H9 (cell line): Measurements from ENCODE around the gene RERE. TPM values are rescaled to one million over a fixed set of nuclear protein-coding genes. Genes with fewer than 3 reads are reported as not detected.

Experiments used
- DNase-seq: peaks from one replicate; pipeline ENCODE4 v3.0.0-alpha.2; 2017
- H2AFZ ChIP-seq: one replicate; pipeline ENCODE4 v1.6.1; 2013; ENCODE audit warnings: mild to moderate bottlenecking, low read length, control low read depth, moderate library complexity
- H2AK5ac ChIP-seq: 2 replicates; pipeline ENCODE4 v1.6.1; 2013; ENCODE audit warnings: low read length, control low read depth, mixed read lengths; ENCODE audit not compliant: insufficient read length
- H2BK120ac ChIP-seq: one replicate; pipeline ENCODE4 v1.6.1; 2013; ENCODE audit warnings: low read depth, mild to moderate bottlenecking, low read length, control low read depth, inconsistent platforms; ENCODE audit not compliant: poor library complexity, severe bottlenecking
- H2BK12ac ChIP-seq: 2 replicates; pipeline ENCODE4 v1.6.1; 2013; ENCODE audit warnings: low read length, control low read depth, mixed read lengths, low read depth; ENCODE audit not compliant: insufficient read length
- H2BK15ac ChIP-seq: 2 replicates; pipeline ENCODE4 v1.6.1; 2013; ENCODE audit warnings: low read depth, low read length, control low read depth
- H2BK20ac ChIP-seq: one replicate; pipeline ENCODE4 v1.6.1; 2013; ENCODE audit warnings: low read depth, mild to moderate bottlenecking, low read length, control low read depth, inconsistent platforms; ENCODE audit not compliant: poor library complexity, severe bottlenecking
- H2BK5ac ChIP-seq: 2 replicates; pipeline ENCODE4 v1.6.1; 2013; ENCODE audit warnings: low read length, control low read depth, mixed read lengths; ENCODE audit not compliant: insufficient read length
- H3K14ac ChIP-seq: 2 replicates; pipeline ENCODE4 v1.6.1; 2013; ENCODE audit warnings: low read length, control low read depth; ENCODE audit not compliant: insufficient read depth
- H3K18ac ChIP-seq: 2 replicates; pipeline ENCODE4 v1.6.1; 2013; ENCODE audit warnings: low read depth, mild to moderate bottlenecking, mixed read lengths, low read length, control low read depth; ENCODE audit not compliant: insufficient read length
- H3K23ac ChIP-seq: 2 replicates; pipeline ENCODE4 v1.6.1; 2013; ENCODE audit warnings: low read length, control low read depth, mixed read lengths, low read depth; ENCODE audit not compliant: insufficient read length
- H3K23me2 ChIP-seq: 2 replicates; pipeline ENCODE4 v1.6.1; 2013; ENCODE audit warnings: low read depth, mild to moderate bottlenecking, mixed read lengths, low read length, control low read depth; ENCODE audit not compliant: insufficient read length, poor library complexity, severe bottlenecking
- H3K27ac ChIP-seq: 2 replicates; pipeline ENCODE4 v1.5.1; 2013; ENCODE audit warnings: low read length, control low read depth, mixed read lengths, low read depth; ENCODE audit not compliant: insufficient read length
- H3K27me3 ChIP-seq: 2 replicates; pipeline ENCODE4 v1.6.1; 2013; ENCODE audit warnings: low read length, control low read depth, inconsistent platforms; ENCODE audit not compliant: insufficient read depth
- H3K4ac ChIP-seq: 2 replicates; pipeline ENCODE4 v1.6.1; 2013; ENCODE audit warnings: low read depth, mild to moderate bottlenecking, control low read depth, inconsistent platforms, low read length, moderate library complexity
- H3K4me1 ChIP-seq: 2 replicates; pipeline ENCODE4 v1.6.1; 2013; ENCODE audit warnings: low read length, control low read depth, inconsistent platforms; ENCODE audit not compliant: insufficient read depth
- H3K4me2 ChIP-seq: 2 replicates; pipeline ENCODE4 v1.6.1; 2013; ENCODE audit warnings: low read length, control low read depth, mixed read lengths; ENCODE audit not compliant: insufficient read length, insufficient read depth
- H3K56ac ChIP-seq: 2 replicates; pipeline ENCODE4 v1.6.1; 2013; ENCODE audit warnings: low read depth, mild to moderate bottlenecking, mixed read lengths, low read length, control low read depth; ENCODE audit not compliant: insufficient read length
- H3K79me1 ChIP-seq: 2 replicates; pipeline ENCODE4 v1.6.1; 2013; ENCODE audit warnings: low read depth, mild to moderate bottlenecking, moderate library complexity, low read length, control low read depth, inconsistent platforms; ENCODE audit not compliant: insufficient read depth, poor library complexity, severe bottlenecking
- H3K79me2 ChIP-seq: 2 replicates; pipeline ENCODE4 v1.6.1; 2013; ENCODE audit warnings: low read length, control low read depth, inconsistent platforms; ENCODE audit not compliant: insufficient read depth
- H3K9ac ChIP-seq: 2 replicates; pipeline ENCODE4 v1.6.1; 2013; ENCODE audit warnings: low read length, control low read depth, mixed read lengths; ENCODE audit not compliant: insufficient read length; ENCODE audit errors: extremely low read depth
- H3K9me3 ChIP-seq: one replicate; pipeline ENCODE4 v1.6.1; 2013; ENCODE audit warnings: low read depth, low read length, inconsistent platforms; ENCODE audit not compliant: control insufficient read depth
- H3T11ph ChIP-seq: one replicate; pipeline ENCODE4 v1.6.1; 2013; ENCODE audit warnings: mild to moderate bottlenecking, low read length, control low read depth, inconsistent platforms
- H4K20me1 ChIP-seq: one replicate; pipeline ENCODE4 v1.6.1; 2013; ENCODE audit not compliant: control insufficient read depth, insufficient read length, insufficient read depth
- H4K5ac ChIP-seq: 2 replicates; pipeline ENCODE4 v1.6.1; 2013; ENCODE audit warnings: low read depth, mild to moderate bottlenecking, mixed read lengths, low read length, control low read depth; ENCODE audit not compliant: insufficient read length
- H4K8ac ChIP-seq: replicated peaks from 2 replicates; pipeline ENCODE4 v1.6.1; 2013; ENCODE audit warnings: low read length, control low read depth, mixed read lengths, low read depth; ENCODE audit not compliant: insufficient read length
- H4K91ac ChIP-seq: 2 replicates; pipeline ENCODE4 v1.6.1; 2013; ENCODE audit warnings: low read depth, mild to moderate bottlenecking, moderate library complexity, mixed read lengths, low read length, control low read depth; ENCODE audit not compliant: insufficient read length
- H3K27ac Mint-ChIP-seq, 3 experiments: 2 replicates in 2 of 3; 3 replicates in 1 of 3; pipeline ENCODE4 v1.8.0; 2020 to 2021; ENCODE audit warnings: mixed read lengths in 3 of 3, mild to moderate bottlenecking in 1 of 3, moderate library complexity in 1 of 3
- H3K27me3 Mint-ChIP-seq: 2 replicates; pipeline ENCODE4 v1.8.0; 2021; ENCODE audit warnings: low read depth, mild to moderate bottlenecking, moderate library complexity, mixed read lengths
- H3K36me3 Mint-ChIP-seq, 3 experiments: 2 replicates in 2 of 3; 3 replicates in 1 of 3; pipeline ENCODE4 v1.8.0; 2020 to 2021; ENCODE audit warnings: low read depth in 3 of 3, mixed read lengths in 3 of 3; ENCODE audit not compliant: insufficient read depth in 1 of 3
- H3K4me1 Mint-ChIP-seq, 2 experiments: 2 replicates each; pipeline ENCODE4 v1.8.0; 2020; ENCODE audit warnings: mixed read lengths in 2 of 2
- H3K4me3 Mint-ChIP-seq, 2 experiments: 2 replicates in 1 of 2; 3 replicates in 1 of 2; pipeline ENCODE4 v1.8.0; 2020 to 2021; ENCODE audit warnings: mild to moderate bottlenecking in 2 of 2, mixed read lengths in 2 of 2, moderate library complexity in 1 of 2
- H3K9me3 Mint-ChIP-seq, 2 experiments: 2 replicates in 1 of 2; 3 replicates in 1 of 2; pipeline ENCODE4 v1.8.0; 2020; ENCODE audit warnings: mild to moderate bottlenecking in 2 of 2, mixed read lengths in 2 of 2, moderate library complexity in 1 of 2
- WGBS: extraction: QIAGEN DNeasy Blood & Tissue Kit; methylation state at CpG from one replicate; pipeline ENCODE4 v1.1.7; 2013; ENCODE audit warnings: missing lambda C conversion rate, low lambda C conversion rate, mixed read lengths; ENCODE audit not compliant: insufficient read length; ENCODE audit errors: extremely low coverage; 5-methylcytosine and 5-hydroxymethylcytosine counted together
- total RNA-seq: library from RNA; stranded (reverse); gene quantifications from 2 replicates; pipeline ENCODE4 v1.2.1, GENCODE V29; 2021
- TF ChIP-seq, protein P1 (sequence below): fragments of 200-600 bp; sonication (generic); conservative IDR thresholded peaks from 3 replicates; pipeline ENCODE4 v1.8.0; 2021; ENCODE audit warnings: antibody characterized with exemption, mild to moderate bottlenecking

RERE gene
- total RNA-seq, 1 experiment from 2014 or later, result 103 TPM

DNA sequence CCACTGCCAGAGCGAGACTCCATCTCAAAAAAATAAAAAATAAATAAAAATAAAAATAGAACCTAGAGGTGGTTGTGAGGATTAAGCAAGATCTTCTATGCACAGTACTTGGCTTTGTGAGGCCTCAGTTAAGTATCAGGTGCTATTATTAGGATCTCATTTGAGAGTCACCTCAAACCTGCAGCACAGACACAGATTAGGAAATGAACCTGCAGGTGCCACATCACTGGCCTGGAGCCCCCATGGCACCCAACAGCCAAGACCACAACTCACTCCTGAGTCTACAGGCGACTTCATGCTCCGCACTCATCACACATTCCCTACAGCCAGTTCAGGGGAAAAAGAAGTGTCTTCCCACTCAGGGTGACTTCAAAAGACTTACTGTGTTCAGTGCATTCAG is 322.8 kb downstream of the RERE start:
- Histone ChIP-seq H3K27me3 (no peaks in the 10 kb centered on the region), H3K9me3 (no peaks in the 10 kb centered on the region), H3K9ac (no peak overlapping the region), H2BK5ac (no peak overlapping the region), H4K8ac (no peak overlapping the region), H4K91ac (no peak overlapping the region), H3K27ac (no peak overlapping the region), H2BK120ac (no peak overlapping the region), H2BK20ac (no peak overlapping the region), H3K4ac (no peak overlapping the region), H3K18ac (no peak overlapping the region), H2BK12ac (no peak overlapping the region), H3K23me2 (no peaks in the 10 kb centered on the region), H3K79me2 (no peaks in the 10 kb centered on the region; the same call in 1 of the 2 replicates), H2AK5ac (no peak overlapping the region), H3K79me1 (no peaks in the 10 kb centered on the region), H3K4me1 (no peaks in the 10 kb centered on the region), H4K5ac (no peak overlapping the region), H3K14ac (no peak overlapping the region), H2BK15ac (no peak overlapping the region), H3K4me2 (no peak overlapping the region), H3K56ac (no peak overlapping the region), H3K23ac (no peak overlapping the region), H3T11ph (no peak overlapping the region), H4K20me1 (no peaks in the 10 kb centered on the region), H2AFZ (no peak overlapping the region)
- Mint-ChIP-seq H3K4me1 (no peaks in the 10 kb centered on the region), H3K27ac (peak overlapping the region in 2 of 3 experiments; percentile 49 to 77; a peak in 3 of 7 replicates), H3K4me3 (no peak overlapping the region), H3K9me3 (peaks cover 1 to 3% of the 10 kb centered on the region in 2 experiments; a peak in 4 of 5 replicates), H3K27me3 (no peaks in the 10 kb centered on the region), H3K36me3 (peaks cover 37 to 63% (median 60%) of the 10 kb centered on the region in 3 experiments; a peak in 6 of 7 replicates)
- TF ChIP-seq, protein P1, sequence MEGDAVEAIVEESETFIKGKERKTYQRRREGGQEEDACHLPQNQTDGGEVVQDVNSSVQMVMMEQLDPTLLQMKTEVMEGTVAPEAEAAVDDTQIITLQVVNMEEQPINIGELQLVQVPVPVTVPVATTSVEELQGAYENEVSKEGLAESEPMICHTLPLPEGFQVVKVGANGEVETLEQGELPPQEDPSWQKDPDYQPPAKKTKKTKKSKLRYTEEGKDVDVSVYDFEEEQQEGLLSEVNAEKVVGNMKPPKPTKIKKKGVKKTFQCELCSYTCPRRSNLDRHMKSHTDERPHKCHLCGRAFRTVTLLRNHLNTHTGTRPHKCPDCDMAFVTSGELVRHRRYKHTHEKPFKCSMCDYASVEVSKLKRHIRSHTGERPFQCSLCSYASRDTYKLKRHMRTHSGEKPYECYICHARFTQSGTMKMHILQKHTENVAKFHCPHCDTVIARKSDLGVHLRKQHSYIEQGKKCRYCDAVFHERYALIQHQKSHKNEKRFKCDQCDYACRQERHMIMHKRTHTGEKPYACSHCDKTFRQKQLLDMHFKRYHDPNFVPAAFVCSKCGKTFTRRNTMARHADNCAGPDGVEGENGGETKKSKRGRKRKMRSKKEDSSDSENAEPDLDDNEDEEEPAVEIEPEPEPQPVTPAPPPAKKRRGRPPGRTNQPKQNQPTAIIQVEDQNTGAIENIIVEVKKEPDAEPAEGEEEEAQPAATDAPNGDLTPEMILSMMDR, result no peak
- DNase-seq, result no peak
- WGBS, result no CpG with 5 or more reads among the region's 3 CpGs
